CD4-positive, alpha-beta T cell treated with Interferon gamma for 1 hour (primary cell): ENCODE measurements around the gene PLXND1.
"Not testable (repeated sequence)": the region's sequence is repeated elsewhere in the genome, so short reads cannot be mapped to it uniquely, and the experiment has no call there.

Experiments used
- DNase-seq: peaks from one replicate; pipeline ENCODE4 v3.0.0-alpha.2; 2020

PLXND1 gene

GRCh38 chr3:129519896-129520715 lies 86.4 kb downstream of the PLXND1 start:
- DNase-seq: no peak

GRCh38 chr3:129519449-129519848 lies 87.0 kb downstream of the PLXND1 start:
- no peak for DNase-seq

- DNase-seq: no peak
Measured at GRCh38 chr3:129518581-129518980, 87.9 kb downstream of the PLXND1 start.

GRCh38 chr3:129518038-129518561 lies 88.4 kb downstream of the PLXND1 start:
- no peak for DNase-seq

GRCh38 chr3:129517516-129517915 lies 89.0 kb downstream of the PLXND1 start:
- no peak for DNase-seq

GRCh38 chr3:129515821-129516432 lies 90.5 kb downstream of the PLXND1 start:
- not testable (repeated sequence) for DNase-seq

- DNase-seq: not testable (repeated sequence)
Measured at GRCh38 chr3:129515108-129515820, 91.2 kb downstream of the PLXND1 start.

GRCh38 chr3:129514563-129514962 lies 91.9 kb downstream of the PLXND1 start:
- no peak for DNase-seq

- no peak for DNase-seq
Measured at GRCh38 chr3:129514110-129514509, 92.4 kb downstream of the PLXND1 start.

GRCh38 chr3:129513705-129514104 lies 92.8 kb downstream of the PLXND1 start:
- DNase-seq: no peak

- no peak for DNase-seq
Measured at GRCh38 chr3:129512595-129512994, 93.9 kb downstream of the PLXND1 start.

GRCh38 chr3:129507181-129507831 lies 99.2 kb downstream of the PLXND1 start:
- no peak for DNase-seq

GRCh38 chr3:129506231-129506742 lies 100.2 kb downstream of the PLXND1 start:
- DNase-seq: no peak

- no peak for DNase-seq
Measured at GRCh38 chr3:129505341-129505740, 101.1 kb downstream of the PLXND1 start.
